BLaER1 (cell line): ENCODE measurements around the gene CIROP.

Experiments
- H3K27ac ChIP-seq: shearing (Covaris generic); formaldehyde crosslinking; 2 replicates; pipeline ENCODE4 v1.8.1; 2022
- H3K27me3 ChIP-seq: shearing (Covaris generic); formaldehyde crosslinking; 2 replicates; pipeline ENCODE4 v1.8.1; 2022
- H3K36me3 ChIP-seq: shearing (Covaris generic); formaldehyde crosslinking; 2 replicates; pipeline ENCODE4 v1.8.1; 2022
- H3K4me1 ChIP-seq: shearing (Covaris generic); formaldehyde crosslinking; 2 replicates; pipeline ENCODE4 v1.8.1; 2022
- H3K4me2 ChIP-seq: shearing (Covaris generic); formaldehyde crosslinking; 2 replicates; pipeline ENCODE4 v1.8.1; 2022
- H3K4me3 ChIP-seq: shearing (Covaris generic); formaldehyde crosslinking; 2 replicates; pipeline ENCODE4 v1.8.1; 2022
- H3K9ac ChIP-seq: shearing (Covaris generic); formaldehyde crosslinking; 2 replicates; pipeline ENCODE4 v1.8.1; 2022
- H3K9me3 ChIP-seq: shearing (Covaris generic); formaldehyde crosslinking; 2 replicates; pipeline ENCODE4 v1.8.1; 2022
- H4K20me1 ChIP-seq: shearing (Covaris generic); formaldehyde crosslinking; 2 replicates; pipeline ENCODE4 v1.8.1; 2022
- Cebpa-rat ChIP-seq: shearing (Covaris generic); IDR thresholded peaks from 2 replicates; pipeline ENCODE4 v1.8.1; 2022

Gene CIROP

GRCh38 chr14:23069413-23069806, 35.4 kb downstream of the CIROP start:
- H3K4me2 ChIP-seq: peak overlapping the region; percentile 95
- no peaks in the 10 kb centered on the region for H3K27me3 ChIP-seq
- peak overlapping the region; percentile 29; the same call in 1 of the 2 replicates for H3K9ac ChIP-seq
- TF ChIP-seq Cebpa-rat: no peak
- no peak overlapping the region for H3K27ac ChIP-seq
- H3K4me3 ChIP-seq: 0 out of 2 replicates have a peak overlapping the region, but pooled peaks have one; percentile 5
- peaks cover 75% of the 10 kb centered on the region for H3K36me3 ChIP-seq
- peaks cover 71% of the 10 kb centered on the region for H4K20me1 ChIP-seq
- H3K9me3 ChIP-seq: no peaks in the 10 kb centered on the region
- peaks cover 41% of the 10 kb centered on the region for H3K4me1 ChIP-seq

GRCh38 chr14:23068789-23069412, 35.9 kb downstream of the CIROP start:
- H3K9me3 ChIP-seq: no peaks in the 10 kb centered on the region
- 0 out of 2 replicates have a peak overlapping the region, but pooled peaks have one; percentile 22 for H3K9ac ChIP-seq
- H3K4me1 ChIP-seq: peaks cover 41% of the 10 kb centered on the region
- no peak overlapping the region for H3K4me3 ChIP-seq
- no peaks in the 10 kb centered on the region for H3K27me3 ChIP-seq
- no peak for TF ChIP-seq Cebpa-rat
- H3K36me3 ChIP-seq: peaks cover 75% of the 10 kb centered on the region
- H3K27ac ChIP-seq: no peak overlapping the region
- H3K4me2 ChIP-seq: peak overlapping the region; percentile 95
- peaks cover 77% of the 10 kb centered on the region for H4K20me1 ChIP-seq

- no peaks in the 10 kb centered on the region for H3K9me3 ChIP-seq
- peaks cover 75% of the 10 kb centered on the region for H3K36me3 ChIP-seq
- peaks cover 84% of the 10 kb centered on the region for H4K20me1 ChIP-seq
- H3K27me3 ChIP-seq: no peaks in the 10 kb centered on the region
- peak overlapping the region; percentile 95 for H3K4me2 ChIP-seq
- peaks cover 41% of the 10 kb centered on the region for H3K4me1 ChIP-seq
- no peak overlapping the region for H3K27ac ChIP-seq
- no peak overlapping the region for H3K9ac ChIP-seq
- no peak for TF ChIP-seq Cebpa-rat
- H3K4me3 ChIP-seq: no peak overlapping the region
Observed at GRCh38 chr14:23067847-23068788, 36.7 kb downstream of the CIROP start.

GRCh38 chr14:23066855-23067744, 37.7 kb downstream of the CIROP start:
- no peak overlapping the region for H3K4me2 ChIP-seq
- H3K9me3 ChIP-seq: no peaks in the 10 kb centered on the region
- no peak overlapping the region for H3K4me3 ChIP-seq
- no peak overlapping the region for H3K27ac ChIP-seq
- H3K36me3 ChIP-seq: peaks cover 75% of the 10 kb centered on the region
- H4K20me1 ChIP-seq: peaks cover 92% of the 10 kb centered on the region
- H3K9ac ChIP-seq: 0 out of 2 replicates have a peak overlapping the region, but pooled peaks have one; percentile 38
- TF ChIP-seq Cebpa-rat: no peak
- H3K4me1 ChIP-seq: peaks cover 32% of the 10 kb centered on the region
- H3K27me3 ChIP-seq: no peaks in the 10 kb centered on the region

GRCh38 chr14:23066368-23066767, 38.4 kb downstream of the CIROP start:
- Histone ChIP-seq H3K27me3 (no peaks in the 10 kb centered on the region), H3K9ac (peak overlapping the region; percentile 38; the same call in 1 of the 2 replicates), H3K9me3 (no peaks in the 10 kb centered on the region), H3K4me2 (no peak overlapping the region), H3K4me3 (no peak overlapping the region), H3K4me1 (peaks cover 25% of the 10 kb centered on the region), H3K27ac (no peak overlapping the region), H3K36me3 (peaks cover 79% of the 10 kb centered on the region), H4K20me1 (peaks cover 88% of the 10 kb centered on the region)
- TF ChIP-seq Cebpa-rat: no peak

GRCh38 chr14:23063601-23064000, 41.2 kb downstream of the CIROP start:
- no peaks in the 10 kb centered on the region for H3K9me3 ChIP-seq
- peaks cover 39% of the 10 kb centered on the region for H3K4me1 ChIP-seq
- H3K4me2 ChIP-seq: no peak overlapping the region
- no peak overlapping the region for H3K4me3 ChIP-seq
- no peak overlapping the region for H3K27ac ChIP-seq
- H3K36me3 ChIP-seq: peaks cover 100% of the 10 kb centered on the region
- peaks cover 92% of the 10 kb centered on the region for H4K20me1 ChIP-seq
- no peak overlapping the region for H3K9ac ChIP-seq
- no peak for TF ChIP-seq Cebpa-rat
- no peaks in the 10 kb centered on the region for H3K27me3 ChIP-seq

GRCh38 chr14:23062002-23062401, 42.8 kb downstream of the CIROP start:
- Histone ChIP-seq H3K9ac (no peak overlapping the region), H3K36me3 (peaks cover 89% of the 10 kb centered on the region), H3K4me2 (no peak overlapping the region), H4K20me1 (peaks cover 87% of the 10 kb centered on the region), H3K4me1 (peaks cover 38% of the 10 kb centered on the region), H3K27ac (no peak overlapping the region), H3K27me3 (0 out of 2 replicates have a peak, but pooled peaks cover 2% of the 10 kb centered on the region), H3K9me3 (no peaks in the 10 kb centered on the region), H3K4me3 (no peak overlapping the region)
- TF ChIP-seq Cebpa-rat: no peak

GRCh38 chr14:23060536-23061260, 44.1 kb downstream of the CIROP start:
- H3K4me1 ChIP-seq: peaks cover 51% of the 10 kb centered on the region
- TF ChIP-seq Cebpa-rat: no peak
- no peak overlapping the region for H3K27ac ChIP-seq
- H4K20me1 ChIP-seq: peaks cover 74% of the 10 kb centered on the region
- H3K4me2 ChIP-seq: peak overlapping the region; percentile 97; the same call in 1 of the 2 replicates
- H3K9ac ChIP-seq: no peak overlapping the region
- 0 out of 2 replicates have a peak, but pooled peaks cover 7% of the 10 kb centered on the region for H3K27me3 ChIP-seq
- H3K9me3 ChIP-seq: no peaks in the 10 kb centered on the region
- no peak overlapping the region for H3K4me3 ChIP-seq
- H3K36me3 ChIP-seq: peaks cover 76% of the 10 kb centered on the region
